ENCODE measurements around the gene FAS.

- TF ChIP-seq CTCF (IDR thresholded peaks at IDR 0.05) (no peak), POLR2A (IDR thresholded peaks at IDR 0.05) (no peak), POLR2AphosphoS5 (IDR thresholded peaks at IDR 0.05) (no peak), EP300 (IDR thresholded peaks at IDR 0.05) (no peak)
These were observed 45.8 kb upstream of the FAS start for GRCh38 chr10:88944813-88945212.

All from upper lobe of left lung (tissue), 4 donors.